Muscle of back (tissue), 13 donors: ENCODE data around the gene POMT1. TPM values are rescaled to one million over a fixed set of nuclear protein-coding genes. Genes with fewer than 3 reads are reported as not detected.
"Not testable (repeated sequence)": the region's sequence is repeated elsewhere in the genome, so short reads cannot be mapped to it uniquely, and the experiment has no call there.

Source experiments
- DNase-seq, 3 donors: peaks; one replicate each; pipeline versions ENCODE4 v3.0.0 to v3.0.0-alpha.2; 2013
- long read RNA-seq, 9 donors: transcript quantifications; one replicate each; lab custom pipeline, GENCODE V29; 2026
- polyA plus RNA-seq, 10 donors: library from polyadenylated mRNA; unstranded; fragments of 120-200 nt; gene quantifications; one replicate each; pipeline ENCODE4 v1.2.1, GENCODE V29; 2013; ENCODE audit not compliant: insufficient read length in 10 of 10

POMT1 gene
- polyA plus RNA-seq: 10 to 100 TPM; 16.5 to 29.7 (median 21.0) TPM
- long read RNA-seq, donor 1, partial matches to known transcripts: 0 of 3 reads
- long read RNA-seq, donor 1, other reads (novel, unspliced or antisense): 0 of 3 reads
- long read RNA-seq, donor 2, partial matches to known transcripts: 11 of 11 reads
- long read RNA-seq, donor 2, other reads (novel, unspliced or antisense): 0 of 11 reads
- long read RNA-seq, donor 3: 0 reads
- long read RNA-seq, donor 4: 0 reads
- long read RNA-seq, donor 5, partial matches to known transcripts: 0 of 3 reads
- long read RNA-seq, donor 5, other reads (novel, unspliced or antisense): 0 of 3 reads
- long read RNA-seq, donor 6, partial matches to known transcripts: 0 of 3 reads
- long read RNA-seq, donor 6, other reads (novel, unspliced or antisense): 0 of 3 reads
- long read RNA-seq, donor 7, partial matches to known transcripts: 0 of 2 reads
- long read RNA-seq, donor 7, other reads (novel, unspliced or antisense): 0 of 2 reads
- long read RNA-seq, donor 8: 0 reads
- long read RNA-seq, donor 9: 0 reads

GRCh38 chr9:131502781-131503625 lies at the start of gene POMT1:
Gene POMT1, plus strand, starts transcription at chr9:131502918. Its CDS starts 1,301 bp downstream, at chr9:131504219.
- DNase-seq: peak; percentile 81 to 95 (median 91)

DNA sequence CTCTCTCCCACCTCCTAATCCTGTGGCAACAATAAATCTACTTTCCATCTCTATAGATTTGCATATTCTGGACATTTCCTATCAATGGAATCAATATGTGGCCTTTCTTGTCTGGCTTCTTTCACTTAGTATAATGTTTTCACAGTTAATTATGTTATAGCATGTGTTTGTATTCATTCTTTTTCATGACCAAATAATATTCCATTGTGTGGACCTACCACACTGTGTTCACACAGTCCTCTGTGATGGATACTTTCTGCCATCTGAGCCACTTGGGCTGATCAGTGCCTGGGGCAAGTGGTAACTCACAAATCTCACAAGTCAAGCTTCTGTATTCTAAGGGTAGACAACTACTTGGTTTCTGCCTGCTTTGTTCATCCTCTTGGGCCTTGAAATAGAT lies 48.7 kb upstream of the POMT1 start:
- DNase-seq: no peak

- not testable (repeated sequence) for DNase-seq
These were observed 47.1 kb upstream of the POMT1 start for GRCh38 chr9:131455655-131456054.

GRCh38 chr9:131457746-131458145 lies 45.0 kb upstream of the POMT1 start:
- DNase-seq: no peak

DNA sequence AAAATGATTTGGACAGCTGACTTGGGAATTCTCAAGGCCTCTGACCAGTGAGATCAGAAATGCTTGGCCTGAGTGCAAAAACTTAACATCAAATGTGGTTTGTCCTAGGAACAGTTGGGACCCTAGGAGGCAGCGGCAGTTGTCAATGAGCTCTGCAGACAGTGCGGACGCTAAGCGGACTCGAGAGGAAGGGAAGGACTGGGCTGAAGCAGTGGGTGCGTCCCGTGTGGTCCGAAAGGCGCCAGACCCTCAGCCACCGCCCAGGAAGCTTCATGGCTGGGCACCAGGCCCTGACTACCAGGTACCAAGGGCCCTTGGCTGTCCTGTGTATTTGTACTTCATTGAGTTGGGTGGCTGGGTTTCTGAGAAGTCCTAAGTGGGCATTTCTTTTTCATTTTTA lies 43.7 kb upstream of the POMT1 start:
- DNase-seq: no peak

- no peak for DNase-seq
These were observed 41.6 kb upstream of the POMT1 start for GRCh38 chr9:131461166-131461565.

GRCh38 chr9:131464354-131465000 lies 38.2 kb upstream of the POMT1 start:
- no peak for DNase-seq

- DNase-seq: no peak
These were observed 37.3 kb upstream of the POMT1 start for GRCh38 chr9:131465401-131465800.

DNA sequence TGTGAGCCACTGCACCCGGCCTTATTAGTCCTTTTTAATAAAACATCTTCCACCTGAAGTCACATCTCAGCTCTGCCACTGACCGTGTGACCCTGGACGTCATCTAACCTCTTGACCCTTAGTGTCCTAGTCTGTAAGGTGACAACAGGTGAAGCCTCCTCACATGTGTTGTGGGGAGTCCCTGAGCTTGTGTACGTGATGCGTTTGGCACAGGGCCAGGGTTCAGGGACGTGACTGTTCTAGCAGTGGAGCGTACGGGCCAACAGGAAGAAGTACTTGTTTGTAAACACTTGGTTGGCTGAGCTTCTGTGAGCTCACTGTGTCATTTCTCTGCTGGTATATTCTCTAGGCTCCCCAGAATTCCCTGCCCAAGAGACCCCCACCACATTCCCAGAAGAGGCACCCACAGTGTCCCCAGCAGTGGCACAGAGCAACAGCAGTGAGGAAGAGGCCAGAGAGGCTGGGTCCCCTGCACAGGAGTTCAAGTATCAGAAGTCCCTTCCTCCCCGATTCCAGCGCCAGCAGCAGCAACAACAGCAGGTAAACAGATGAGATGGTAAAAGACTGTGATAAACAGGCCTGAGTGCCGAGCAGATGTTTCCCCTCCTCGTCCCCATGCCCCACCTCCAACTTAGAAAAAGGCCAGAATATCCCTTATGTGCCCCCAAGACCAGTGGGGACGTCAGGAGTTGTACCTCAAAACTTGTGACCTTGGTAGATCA lies 35.3 kb upstream of the POMT1 start:
- DNase-seq: peak in 1 of 3 donors; percentile 7

DNA sequence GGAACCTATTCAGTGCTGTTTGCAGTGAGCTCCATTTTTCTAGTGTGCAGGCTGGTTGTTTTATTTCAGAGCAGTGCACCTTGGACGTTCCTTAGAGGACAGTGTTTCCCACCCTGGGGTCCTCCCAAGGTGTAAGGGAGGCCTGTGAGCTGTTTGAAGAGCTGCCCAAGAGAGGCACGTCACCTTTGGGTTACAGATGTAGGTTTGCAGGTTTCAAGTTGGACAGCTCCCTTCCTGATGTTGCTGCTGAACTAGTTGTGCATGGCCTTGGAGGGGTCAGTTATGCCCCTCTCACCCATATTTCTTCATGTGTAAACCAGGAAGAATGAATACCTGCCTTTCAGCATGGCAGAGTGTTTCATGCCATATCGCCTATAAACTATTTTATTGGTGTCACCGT lies 34.7 kb upstream of the POMT1 start:
- DNase-seq: no peak

- peak in 1 of 3 donors; percentile 7 for DNase-seq
These were observed 33.4 kb upstream of the POMT1 start for GRCh38 chr9:131469356-131469755.

DNA sequence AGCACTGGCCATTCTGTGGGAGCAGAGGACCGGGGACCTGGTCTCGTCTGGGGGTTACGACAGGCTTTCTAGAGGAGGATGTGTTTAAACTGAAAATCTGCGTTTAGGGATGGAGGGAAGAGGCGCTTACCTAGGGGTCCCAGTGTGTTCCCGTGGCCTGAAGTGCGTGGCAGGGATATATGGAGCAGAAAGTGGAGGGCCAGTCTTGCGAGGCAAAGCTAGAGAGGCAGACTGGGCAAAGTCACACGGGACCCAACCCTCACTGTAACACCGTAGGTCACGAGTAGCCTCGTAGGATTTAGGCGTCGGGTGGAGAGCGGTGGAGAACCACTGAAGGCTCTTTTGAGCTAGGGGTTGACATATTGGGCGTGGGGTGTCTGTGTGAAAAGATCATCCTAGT lies 32.8 kb upstream of the POMT1 start:
- no peak for DNase-seq

DNA sequence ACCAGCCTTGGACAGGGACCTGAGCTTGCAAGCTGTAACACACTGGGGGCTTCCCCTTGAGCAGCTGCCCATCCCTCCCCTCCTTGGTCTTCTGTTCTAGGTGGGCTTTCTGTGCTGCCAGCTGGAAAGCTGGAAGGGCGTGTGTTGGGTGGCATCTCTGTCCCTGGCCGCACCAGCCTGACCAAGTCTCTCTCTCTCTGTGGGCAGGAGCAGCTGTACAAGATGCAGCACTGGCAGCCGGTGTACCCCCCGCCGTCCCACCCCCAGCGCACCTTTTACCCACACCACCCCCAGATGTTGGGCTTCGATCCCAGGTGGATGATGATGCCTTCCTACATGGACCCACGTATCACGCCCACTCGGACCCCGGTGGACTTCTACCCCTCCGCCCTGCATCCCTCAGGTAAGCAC lies 32.1 kb upstream of the POMT1 start:
- DNase-seq: no peak

GRCh38 chr9:131472085-131472484 lies 30.6 kb upstream of the POMT1 start:
- DNase-seq: not testable (repeated sequence)

- no peak for DNase-seq
These were observed 29.4 kb upstream of the POMT1 start for GRCh38 chr9:131473198-131473885.

DNA sequence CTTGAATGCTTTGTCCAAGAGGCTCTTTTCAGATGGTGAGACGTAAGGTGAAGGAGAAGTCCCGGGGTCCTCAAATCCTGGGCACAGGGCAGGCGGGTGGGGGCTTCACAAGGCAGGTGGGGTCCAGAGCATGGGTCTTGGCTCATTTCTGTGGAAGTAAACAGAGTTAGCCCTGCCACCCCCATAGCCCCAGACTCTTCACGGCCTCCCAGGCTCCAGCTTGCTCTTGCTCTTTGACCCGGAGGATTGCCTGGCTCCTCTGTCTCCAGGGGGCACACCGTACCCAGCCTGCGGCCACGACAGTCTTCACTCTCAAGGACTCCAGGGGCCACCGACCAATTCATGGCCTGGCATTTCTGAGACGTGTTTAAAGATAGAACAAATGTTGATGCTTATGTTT lies 28.8 kb upstream of the POMT1 start:
- no peak for DNase-seq

- no peak for DNase-seq
These were observed 28.0 kb upstream of the POMT1 start for GRCh38 chr9:131474711-131475110.

DNA sequence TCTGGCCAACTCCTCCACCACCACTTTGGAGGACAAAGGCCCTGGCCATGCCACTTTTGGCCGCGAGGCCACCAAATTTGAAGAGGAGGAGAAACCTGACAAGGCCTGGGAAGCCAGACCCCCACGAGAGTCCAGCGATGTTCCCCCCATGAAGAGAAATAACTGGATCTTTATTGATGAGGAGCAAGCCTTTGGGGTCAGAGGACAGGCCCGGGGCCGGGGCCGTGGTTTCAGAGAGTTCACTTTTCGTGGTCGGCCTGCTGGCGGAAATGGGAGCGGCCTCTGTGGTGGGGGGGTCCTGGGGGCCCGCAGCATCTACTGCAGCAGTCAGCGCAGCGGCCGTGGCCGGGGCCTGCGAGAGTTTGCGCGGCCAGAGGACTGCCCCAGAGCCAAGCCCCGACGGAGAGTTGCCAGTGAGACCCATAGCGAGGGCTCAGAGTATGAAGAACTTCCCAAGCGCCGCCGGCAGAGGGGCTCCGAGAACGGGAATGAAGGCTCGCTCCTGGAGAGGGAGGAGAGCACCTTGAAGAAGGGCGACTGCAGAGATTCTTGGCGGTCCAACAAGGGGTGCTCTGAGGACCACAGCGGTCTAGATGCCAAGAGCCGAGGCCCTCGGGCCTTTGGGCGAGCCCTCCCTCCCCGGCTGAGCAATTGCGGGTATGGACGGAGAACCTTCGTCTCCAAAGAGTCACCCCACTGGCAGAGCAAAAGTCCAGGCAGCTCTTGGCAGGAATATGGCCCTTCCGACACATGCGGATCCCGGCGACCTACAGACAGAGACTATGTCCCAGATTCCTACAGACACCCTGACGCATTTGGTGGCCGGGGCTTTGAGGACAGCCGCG lies 27.4 kb upstream of the POMT1 start:
- DNase-seq: no peak

DNA sequence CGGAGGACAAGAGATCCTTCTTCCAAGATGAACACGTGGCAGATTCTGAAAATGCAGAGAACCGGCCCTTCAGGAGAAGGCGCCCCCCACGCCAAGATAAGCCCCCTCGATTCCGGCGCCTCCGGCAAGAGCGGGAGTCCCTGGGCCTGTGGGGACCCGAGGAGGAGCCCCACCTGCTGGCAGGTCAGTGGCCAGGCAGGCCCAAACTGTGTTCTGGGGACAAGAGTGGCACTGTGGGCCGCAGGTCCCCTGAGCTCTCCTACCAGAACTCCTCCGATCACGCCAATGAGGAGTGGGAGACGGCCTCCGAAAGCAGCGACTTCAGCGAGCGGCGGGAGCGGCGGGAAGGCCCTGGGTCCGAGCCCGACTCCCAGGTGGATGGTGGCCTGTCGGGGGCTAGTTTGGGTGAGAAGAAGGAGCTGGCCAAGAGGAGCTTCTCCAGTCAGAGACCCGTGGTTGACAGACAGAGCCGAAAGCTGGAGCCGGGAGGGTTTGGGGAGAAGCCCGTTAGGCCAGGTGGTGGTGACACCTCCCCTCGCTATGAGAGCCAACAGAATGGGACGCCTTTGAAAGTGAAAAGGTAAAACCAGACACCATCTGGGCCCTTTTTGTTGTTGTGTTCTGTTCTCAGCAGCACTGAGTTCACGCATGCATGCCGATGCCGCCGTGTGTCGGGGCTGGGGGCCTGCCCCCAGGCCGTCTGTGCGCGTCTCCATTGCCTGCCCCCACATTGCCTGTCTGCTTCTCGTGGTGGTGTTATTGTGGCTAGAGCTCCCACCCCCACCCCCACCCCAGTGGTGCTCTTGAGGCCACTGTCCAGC lies 26.6 kb upstream of the POMT1 start:
- no peak for DNase-seq
